Measurements from ENCODE around the gene ZNF878. TPM values are rescaled to one million over a fixed set of nuclear protein-coding genes. Genes with fewer than 3 reads are reported as not detected.

The ZNF878 gene
- total RNA-seq, 1 donor from 2014 or later, result 0.61 TPM

DNA sequence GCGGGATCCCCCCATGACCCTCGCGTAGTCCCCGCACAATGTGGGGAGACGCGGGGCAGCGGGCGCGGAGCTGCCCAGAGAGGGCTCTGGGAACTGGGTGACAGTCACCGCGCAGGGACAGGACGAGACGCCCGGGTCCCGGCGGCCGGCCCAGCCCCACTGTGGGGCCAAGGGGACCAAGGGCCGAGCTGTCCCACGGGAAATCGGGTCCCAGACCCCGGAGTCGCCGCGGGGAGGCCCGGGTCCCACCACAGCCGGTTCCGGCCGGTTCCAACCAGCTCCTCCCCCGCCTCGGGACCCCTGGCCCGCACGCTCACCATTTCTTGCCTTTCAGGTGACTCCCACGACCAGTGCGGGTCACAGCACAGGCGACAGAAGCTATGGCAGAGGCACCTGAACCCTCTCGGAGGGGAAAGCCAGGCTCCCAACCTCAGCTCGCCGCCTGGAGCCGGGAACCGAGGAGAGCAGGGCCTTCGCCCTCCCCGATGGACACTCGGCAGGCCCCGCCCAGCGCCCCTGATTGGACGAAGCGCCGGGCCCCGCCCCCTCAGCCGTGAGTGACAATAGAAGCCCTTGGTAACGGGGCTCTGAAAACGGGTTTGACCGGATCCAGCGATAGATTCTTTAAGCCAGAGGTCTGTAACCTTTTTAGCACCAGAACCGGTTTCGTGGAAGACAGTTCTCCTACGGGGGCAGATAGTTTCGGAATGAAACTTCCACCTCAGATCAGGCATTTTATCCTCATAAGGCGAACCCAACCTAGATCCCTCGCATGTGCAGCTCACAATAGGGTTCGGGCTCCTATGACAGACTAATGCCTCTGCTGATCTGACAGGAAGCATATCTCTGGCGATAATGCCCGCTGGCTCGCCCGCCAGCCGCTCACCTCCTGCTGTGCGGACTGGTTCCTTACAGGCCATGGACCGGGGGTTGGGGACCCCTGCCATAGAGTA lies 17.3 kb downstream of the ZNF878 start, which contains the start of gene ZNF433:
Gene ZNF433, minus strand, starts transcription at position 460 of the 953 bp plus-strand sequence. Its CDS starts 140 bp downstream, at position 320.
- intact Hi-C loops (cut with micrococcal nuclease), result no loop called here

DNA sequence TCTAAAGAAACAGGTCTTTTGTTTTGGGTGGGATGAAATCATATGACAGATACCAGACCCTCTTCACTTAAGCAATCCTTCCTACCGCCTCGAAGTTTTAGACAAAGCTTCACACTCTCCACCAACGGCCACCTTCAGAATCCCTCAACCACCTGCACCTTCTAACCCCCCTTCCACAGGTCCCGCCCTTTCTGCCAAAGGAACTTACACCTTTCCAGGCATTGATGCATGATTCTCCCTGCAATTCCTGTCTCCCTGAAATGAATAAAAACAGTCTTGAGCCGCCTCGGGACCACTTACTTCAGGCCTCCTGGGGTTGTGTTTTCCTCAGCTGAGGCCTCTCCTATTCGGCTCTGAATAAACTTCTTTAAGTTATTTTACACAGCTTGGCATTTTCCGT lies 18.1 kb downstream of the ZNF878 start:
- intact Hi-C loops (cut with micrococcal nuclease), result no loop called here

DNA sequence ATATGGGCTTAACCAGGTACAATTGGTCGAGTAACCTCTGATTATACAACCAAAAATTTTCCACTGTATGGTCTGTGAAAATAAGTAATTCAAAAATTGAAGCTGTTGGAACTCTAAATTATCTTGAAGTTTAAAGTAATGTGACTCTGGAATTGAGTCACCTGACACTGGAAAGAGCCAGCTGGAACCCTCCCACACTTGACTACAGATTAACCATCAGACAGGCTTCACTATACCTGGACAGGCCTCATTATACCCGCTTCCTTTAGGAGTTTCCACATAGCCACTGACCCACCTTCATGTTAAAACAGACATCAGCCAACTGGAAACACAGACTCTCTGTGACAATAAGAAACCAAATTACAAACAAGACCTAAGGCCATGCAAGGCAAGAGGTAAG lies 18.6 kb downstream of the ZNF878 start:
- intact Hi-C loops (cut with micrococcal nuclease), result no loop called here

DNA sequence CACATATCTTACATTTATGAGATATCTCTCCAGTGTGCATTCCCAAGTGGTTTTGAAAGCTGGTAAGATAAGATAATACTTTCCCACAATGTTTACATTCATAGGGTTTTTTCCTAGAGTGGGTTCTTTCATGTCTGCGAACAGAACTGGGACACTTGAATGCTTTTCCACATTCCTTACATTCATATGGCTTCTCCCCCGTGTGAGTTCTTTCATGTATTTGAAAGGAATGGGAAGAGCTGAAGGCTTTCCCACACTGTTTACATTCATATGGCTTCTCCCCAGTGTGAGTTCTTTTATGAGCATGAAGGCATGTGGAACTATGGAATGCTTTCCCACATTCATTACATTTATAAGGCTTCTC lies 37.0 kb downstream of the ZNF878 start:
- intact Hi-C loops (cut with micrococcal nuclease), result no loop called here

DNA sequence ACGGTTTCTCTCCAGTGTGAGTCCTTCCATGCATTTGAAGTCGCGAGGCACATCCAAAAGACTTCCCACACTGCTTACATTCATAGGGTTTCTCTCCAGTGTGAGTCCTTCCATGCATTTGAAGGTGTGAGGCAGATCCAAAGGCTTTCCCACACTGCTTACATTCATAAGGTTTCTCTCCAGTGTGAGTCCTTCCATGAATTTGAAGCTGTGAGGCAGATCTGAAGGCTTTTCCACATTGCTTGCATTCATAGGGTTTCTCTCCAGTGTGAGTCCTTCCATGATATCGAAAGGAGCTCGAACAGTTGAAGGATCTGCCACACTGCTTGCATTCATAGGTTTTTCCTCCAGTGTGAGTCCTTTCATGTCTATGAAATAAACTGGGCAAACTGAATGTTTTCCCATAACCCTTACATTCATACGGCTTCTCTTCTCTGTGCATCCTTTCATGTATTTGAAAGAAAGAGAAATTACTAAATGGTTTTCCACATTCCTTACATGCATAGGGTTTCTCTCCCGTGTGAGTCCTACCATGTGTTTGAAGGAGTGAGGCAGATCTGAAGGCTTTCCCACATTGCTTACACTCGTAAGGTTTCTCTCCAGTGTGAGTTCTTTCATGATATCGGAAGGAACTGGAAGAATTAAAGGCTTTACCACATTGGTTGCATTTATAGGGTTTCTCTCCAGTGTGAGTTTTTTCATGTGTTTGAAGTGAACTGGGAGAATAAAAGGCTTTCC lies 37.6 kb downstream of the ZNF878 start:
- intact Hi-C loops (cut with micrococcal nuclease), result no loop called here

DNA sequence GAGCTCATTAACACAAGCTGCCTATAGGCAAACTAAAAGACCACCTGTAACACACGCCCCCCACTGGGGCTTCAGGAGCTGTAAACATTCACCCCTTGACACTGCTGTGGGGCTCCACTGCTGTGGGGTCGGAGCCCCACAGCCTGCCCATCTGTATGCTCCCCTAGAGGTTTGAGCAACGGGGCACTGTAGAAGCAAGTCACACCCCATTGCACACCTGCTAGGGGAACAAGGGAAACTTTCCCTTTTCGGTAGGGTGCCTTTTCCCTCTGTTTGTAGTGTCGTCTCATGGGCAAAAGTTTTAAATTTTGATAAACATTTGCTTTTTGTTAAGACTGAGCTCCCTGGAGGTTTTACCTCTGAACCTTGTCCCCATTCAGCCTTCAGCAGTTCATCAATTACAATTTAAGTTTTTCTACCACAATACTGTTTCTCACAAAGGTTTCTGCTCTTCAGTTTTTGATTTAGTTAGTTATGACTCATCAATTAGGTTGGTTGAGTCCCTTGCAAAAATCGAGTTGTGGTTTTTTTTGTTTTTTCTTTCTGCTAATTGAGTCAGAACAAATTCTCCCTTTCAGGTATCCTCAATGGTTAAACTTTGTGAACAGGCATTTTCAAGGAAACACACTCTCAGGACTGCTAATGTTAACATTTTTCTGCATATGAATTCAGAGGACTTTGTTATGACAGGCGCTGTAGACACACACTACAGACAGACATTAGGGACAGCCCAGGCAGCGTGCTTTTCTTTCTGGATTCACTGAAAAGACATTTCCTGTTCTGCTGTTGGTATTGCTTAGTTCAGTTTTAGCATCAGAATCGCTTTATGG lies 52.4 kb downstream of the ZNF878 start:
- intact Hi-C loops (cut with micrococcal nuclease), result no loop called here

DNA sequence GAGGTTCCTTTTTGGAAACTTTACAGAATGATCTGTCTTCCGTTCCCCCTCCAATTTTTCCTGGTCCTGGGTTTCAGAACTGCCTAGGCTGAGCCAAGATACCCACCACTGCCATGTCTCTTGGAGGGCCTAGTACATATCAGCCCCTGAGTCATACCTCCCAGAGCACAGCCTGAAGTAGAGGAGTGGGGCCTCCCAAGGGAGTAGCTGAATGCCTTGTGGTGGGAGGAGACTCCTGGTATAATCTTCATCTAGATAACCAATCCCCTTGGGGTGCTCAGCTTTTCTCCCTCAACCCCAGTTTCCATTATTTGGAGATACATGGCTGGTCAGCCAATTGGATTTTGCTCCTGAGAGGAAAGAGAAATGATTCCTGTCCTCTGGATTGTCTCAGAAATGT lies 57.6 kb downstream of the ZNF878 start:
- intact Hi-C loops (cut with micrococcal nuclease), result no loop called here

Other genes with a start within 250 kb of the ZNF878 start
- 12.6 and 14.0 TPM in 2 replicates for gene ZNF440, start 238.7 kb downstream of the ZNF878 start, total RNA-seq
- gene ZNF439, start 204.2 kb downstream of the ZNF878 start, total RNA-seq, result 6.3 and 6.4 TPM in 2 replicates
- 6.0 and 6.4 TPM in 2 replicates for gene ZNF69, start 165.2 kb downstream of the ZNF878 start, total RNA-seq
- 18.9 and 20.1 TPM in 2 replicates for gene ZNF700, start 127.9 kb downstream of the ZNF878 start, total RNA-seq
- 1.3 and 2.1 TPM in 2 replicates for gene ZNF763, start 87.9 kb downstream of the ZNF878 start, total RNA-seq
- gene ZNF433, start 17.3 kb downstream of the ZNF878 start, total RNA-seq, result 0.14 and 0.16 TPM in 2 replicates
- 1.3 and 1.5 TPM in 2 replicates for gene ZNF844, start 11.8 kb upstream of the ZNF878 start, total RNA-seq
- gene ZNF20, start 87.4 kb upstream of the ZNF878 start, total RNA-seq, result 2.1 and 2.8 TPM in 2 replicates
- gene ZNF625, start 103.8 kb upstream of the ZNF878 start, total RNA-seq, result 4.2 and 5.0 TPM in 2 replicates
- 13.2 and 13.3 TPM in 2 replicates for gene ZNF136, start 110.1 kb upstream of the ZNF878 start, total RNA-seq
- 16.0 and 16.2 TPM in 2 replicates for gene ZNF44, start 241.9 kb upstream of the ZNF878 start, total RNA-seq